BE2C (cell line): ENCODE measurements around the gene VPS13D.

ENCODE experiments used
- DNase-seq: peaks from one replicate; pipeline ENCODE4 v3.0.0-alpha.2; 2020
- H3K27me3 ChIP-seq: fragments of 250-450 bp; sonication (Bioruptor Pico); 2 replicates; pipeline ENCODE4 v1.5.1; 2020; ENCODE audit warnings: mild to moderate bottlenecking
- H3K36me3 ChIP-seq: fragments of 250-450 bp; sonication (Bioruptor Pico); 2 replicates; pipeline ENCODE4 v1.5.1; 2020; ENCODE audit warnings: mild to moderate bottlenecking
- H3K4me1 ChIP-seq: fragments of 250-450 bp; sonication (Bioruptor Pico); 2 replicates; pipeline ENCODE4 v1.5.1; 2020
- H3K4me3 ChIP-seq: 2 replicates; pipeline ENCODE4 v1.5.1; 2011; ENCODE audit warnings: low read depth, low read length
- H3K9me3 ChIP-seq: fragments of 250-450 bp; sonication (Bioruptor Pico); 2 replicates; pipeline ENCODE4 v1.5.1; 2020
- TF ChIP-seq, protein P1 (sequence below): IDR thresholded peaks from 2 replicates; pipeline ENCODE4 v1.5.1; 2012; ENCODE audit warnings: mild to moderate bottlenecking, low read depth, low read length

The VPS13D gene

GRCh38 chr1:12358499-12358898 lies 128.7 kb downstream of the VPS13D start:
- no peaks in the 10 kb centered on the region for H3K4me1 ChIP-seq
- H3K36me3 ChIP-seq: no peaks in the 10 kb centered on the region
- no peak overlapping the region for H3K4me3 ChIP-seq
- TF ChIP-seq, protein P1, sequence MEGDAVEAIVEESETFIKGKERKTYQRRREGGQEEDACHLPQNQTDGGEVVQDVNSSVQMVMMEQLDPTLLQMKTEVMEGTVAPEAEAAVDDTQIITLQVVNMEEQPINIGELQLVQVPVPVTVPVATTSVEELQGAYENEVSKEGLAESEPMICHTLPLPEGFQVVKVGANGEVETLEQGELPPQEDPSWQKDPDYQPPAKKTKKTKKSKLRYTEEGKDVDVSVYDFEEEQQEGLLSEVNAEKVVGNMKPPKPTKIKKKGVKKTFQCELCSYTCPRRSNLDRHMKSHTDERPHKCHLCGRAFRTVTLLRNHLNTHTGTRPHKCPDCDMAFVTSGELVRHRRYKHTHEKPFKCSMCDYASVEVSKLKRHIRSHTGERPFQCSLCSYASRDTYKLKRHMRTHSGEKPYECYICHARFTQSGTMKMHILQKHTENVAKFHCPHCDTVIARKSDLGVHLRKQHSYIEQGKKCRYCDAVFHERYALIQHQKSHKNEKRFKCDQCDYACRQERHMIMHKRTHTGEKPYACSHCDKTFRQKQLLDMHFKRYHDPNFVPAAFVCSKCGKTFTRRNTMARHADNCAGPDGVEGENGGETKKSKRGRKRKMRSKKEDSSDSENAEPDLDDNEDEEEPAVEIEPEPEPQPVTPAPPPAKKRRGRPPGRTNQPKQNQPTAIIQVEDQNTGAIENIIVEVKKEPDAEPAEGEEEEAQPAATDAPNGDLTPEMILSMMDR: no peak
- no peaks in the 10 kb centered on the region for H3K9me3 ChIP-seq
- DNase-seq: no peak
- H3K27me3 ChIP-seq: no peaks in the 10 kb centered on the region

DNA sequence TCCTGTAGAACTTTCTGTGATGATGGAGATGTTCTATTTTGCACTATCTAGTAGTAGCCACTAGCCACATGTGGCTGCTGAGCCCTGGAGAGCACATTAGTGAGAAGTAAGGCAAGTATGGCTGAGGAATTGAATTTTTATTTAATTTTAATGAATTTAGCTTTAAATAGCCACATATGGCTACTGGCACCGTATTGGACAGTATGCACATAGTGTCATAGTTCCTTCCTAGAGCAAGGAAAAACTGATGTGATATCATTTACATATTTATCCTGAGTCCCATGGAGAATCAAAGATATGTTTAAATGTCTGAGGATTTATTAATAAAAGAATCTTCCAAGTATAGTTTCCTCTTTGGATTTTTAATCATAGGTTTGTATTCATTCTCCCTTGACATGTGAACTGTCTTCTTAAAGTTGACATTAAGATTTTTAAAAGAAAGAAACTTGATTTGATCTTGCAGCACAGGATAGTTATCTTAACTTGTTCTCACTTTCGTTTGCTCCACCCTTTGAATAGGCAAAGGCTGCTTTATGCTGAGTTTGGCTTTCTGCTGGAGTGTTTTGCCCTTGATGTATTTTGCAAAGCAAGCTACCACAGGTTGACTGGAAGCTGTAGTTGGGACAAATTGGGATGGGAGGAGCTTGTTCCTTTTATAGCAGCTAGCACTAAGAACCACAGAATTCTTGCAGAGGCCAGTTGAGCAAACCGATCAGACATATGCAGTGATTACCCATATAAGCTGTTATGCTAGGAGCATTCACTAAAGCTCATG lies 129.7 kb downstream of the VPS13D start:
- TF ChIP-seq, protein P1: no peak
- H3K9me3 ChIP-seq: no peaks in the 10 kb centered on the region
- H3K36me3 ChIP-seq: no peaks in the 10 kb centered on the region

DNA sequence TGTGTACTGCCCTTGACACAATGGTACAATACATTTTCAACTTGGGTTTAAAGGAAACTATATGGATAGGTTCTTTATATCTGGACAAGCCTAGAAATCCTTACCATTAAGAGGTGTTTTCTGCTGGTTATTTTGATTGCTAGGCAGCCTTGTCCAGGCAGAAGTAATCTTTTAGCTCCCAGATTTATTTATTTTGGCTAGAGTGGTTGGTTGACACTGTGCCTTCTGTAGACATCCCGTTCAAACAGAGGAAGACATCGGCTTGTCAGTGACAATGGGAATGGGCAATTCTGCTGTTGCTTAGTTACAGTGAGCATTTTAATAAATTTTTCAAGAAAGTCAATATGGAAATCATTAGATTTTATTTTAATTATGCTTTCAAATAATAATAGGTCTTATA lies 138.8 kb downstream of the VPS13D start:
- H3K4me3 ChIP-seq: no peak overlapping the region
- no peaks in the 10 kb centered on the region for H3K27me3 ChIP-seq
- TF ChIP-seq, protein P1: no peak
- H3K9me3 ChIP-seq: no peaks in the 10 kb centered on the region
- H3K36me3 ChIP-seq: no peaks in the 10 kb centered on the region
- no peaks in the 10 kb centered on the region for H3K4me1 ChIP-seq
- DNase-seq: no peak

More for the DNA sequence above, 129.7 kb downstream of the VPS13D start:
- no peaks in the 10 kb centered on the region for H3K27me3 ChIP-seq
- H3K4me1 ChIP-seq: no peaks in the 10 kb centered on the region
- no peak overlapping the region for H3K4me3 ChIP-seq
- no peak for DNase-seq

DNA sequence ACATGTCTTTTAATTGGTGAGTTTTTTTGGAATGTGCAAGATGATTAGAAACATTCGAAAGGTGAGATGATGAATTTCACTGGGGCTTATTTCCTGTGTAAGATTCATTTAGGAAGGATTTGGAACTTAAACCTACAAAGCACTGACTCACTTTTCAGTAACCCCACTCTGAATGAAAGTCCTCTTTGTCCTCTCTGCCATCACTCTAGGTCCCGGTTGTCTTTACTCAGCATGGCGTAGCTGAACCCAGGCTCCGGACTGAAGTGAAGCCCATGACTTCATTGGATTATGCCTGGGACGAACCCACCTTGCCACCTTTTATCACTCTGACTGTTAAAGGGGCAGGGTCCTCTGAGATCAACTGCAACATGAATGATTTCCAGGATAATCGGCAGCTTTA lies 139.4 kb downstream of the VPS13D start:
- DNase-seq: no peak
- Histone ChIP-seq H3K4me3 (no peak overlapping the region), H3K4me1 (no peaks in the 10 kb centered on the region), H3K9me3 (no peaks in the 10 kb centered on the region), H3K27me3 (no peaks in the 10 kb centered on the region), H3K36me3 (no peaks in the 10 kb centered on the region)
- TF ChIP-seq, protein P1: no peak

DNA sequence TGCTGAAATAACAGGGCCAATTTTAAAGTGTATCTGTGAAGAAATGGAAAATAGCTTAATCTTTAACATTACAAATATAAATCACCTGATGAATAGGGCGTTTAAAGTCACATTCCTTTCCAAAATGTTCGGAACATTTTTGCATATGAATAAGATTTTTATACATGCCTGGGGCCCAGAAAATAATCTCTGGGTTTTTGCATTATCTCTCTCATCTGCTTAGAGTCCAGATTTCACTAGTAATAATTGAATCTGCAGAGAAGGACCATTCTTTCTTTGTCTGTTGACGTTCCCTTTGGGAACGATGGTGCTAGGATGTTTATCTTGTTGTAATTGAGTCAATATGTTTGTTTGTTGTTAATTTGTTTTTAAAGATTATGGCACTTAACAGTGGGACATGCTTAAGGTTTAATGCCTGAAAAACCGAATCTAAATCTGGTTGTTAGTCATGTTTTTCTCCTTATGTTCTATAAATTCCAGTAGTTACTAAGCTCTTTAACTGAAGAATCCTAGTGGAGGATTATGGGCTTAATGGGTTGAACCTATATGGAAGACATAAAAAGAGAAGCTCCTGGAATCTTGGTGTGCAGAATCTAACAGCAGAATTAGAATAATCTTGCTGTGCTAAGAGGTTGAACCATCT lies 140.6 kb downstream of the VPS13D start:
- Histone ChIP-seq H3K4me3 (no peak overlapping the region), H3K27me3 (no peaks in the 10 kb centered on the region), H3K4me1 (no peaks in the 10 kb centered on the region), H3K9me3 (no peaks in the 10 kb centered on the region), H3K36me3 (no peaks in the 10 kb centered on the region)
- TF ChIP-seq, protein P1: no peak
- no peak for DNase-seq

- Histone ChIP-seq H3K27me3 (no peaks in the 10 kb centered on the region), H3K4me3 (no peak overlapping the region), H3K9me3 (no peaks in the 10 kb centered on the region), H3K36me3 (no peaks in the 10 kb centered on the region), H3K4me1 (no peaks in the 10 kb centered on the region)
- DNase-seq: no peak
- TF ChIP-seq, protein P1: no peak
These were observed 141.2 kb downstream of the VPS13D start for GRCh38 chr1:12371053-12371452.
